ENCODE results near the gene ZBTB1. TPM values are rescaled to one million over a fixed set of nuclear protein-coding genes. Genes with fewer than 3 reads are reported as not detected.

The ZBTB1 gene
- total and polyA plus RNA-seq, 9 of the 15 experiments (the other 6 are each of a cell fraction or from before 2014, with no cell fraction given): 2.3 to 16.5 (median 9.0) TPM

- BruUV-seq (replicated peaks): no TSS peak
- CTCF ChIA-PET (ENCODE audit: low intra/inter-chr PET ratio): interaction anchor here (0.6 kb wide), 1 partner anchor 127 kb away, joined by 3 read pairs; no protein-coding TSS in a partner anchor
- H3K4me3 ChIP-seq: no peak overlapping the region
- no peak for TF ChIP-seq ZBTB12 (CRISPR knock-in tag; IDR thresholded peaks at IDR 0.05)
- TF ChIP-seq ELF2 (CRISPR knock-in tag; IDR thresholded peaks at IDR 0.05): no peak
- TF ChIP-seq PTBP1 (IDR thresholded peaks at IDR 0.05; ENCODE audit: low read depth, low read length): no peak
- no peak for TF ChIP-seq RUNX1 (IDR thresholded peaks at IDR 0.05; ENCODE audit: low read depth)
- TF ChIP-seq GATA2 (CRISPR knock-in tag; IDR thresholded peaks at IDR 0.05): no peak
- TF ChIP-seq CHD7 (IDR thresholded peaks at IDR 0.05; ENCODE audit: low read depth, low read length): no peak
Measured at GRCh38 chr14:64544607-64545312, 40.2 kb downstream of the ZBTB1 start.

More at GRCh38 chr14:64544607-64545312, 40.2 kb downstream of the ZBTB1 start:
- peaks cover 0 to 10% of the 10 kb centered on the region in 2 experiments; a peak in 1 of 5 replicates for H3K4me1 ChIP-seq (replicated peaks in 1 of 2; ENCODE audit: control insufficient read depth in 2 of 2, insufficient read depth in 2 of 2, low read length in 2 of 2)
- no peaks in the 10 kb centered on the region for H4K20me1 ChIP-seq (replicated peaks; ENCODE audit: control insufficient read depth, insufficient read depth, low read length)
- intact Hi-C loops (cut with micrococcal nuclease) (no loop called here), in situ Hi-C loops (cut with MboI) (no loop called here)
- no peak overlapping the region for H3K27ac ChIP-seq (ENCODE audit: extremely low read depth, low read depth, low read length)
- FAIRE-seq: no peak
- ATAC-seq: no peak
- H3K9ac ChIP-seq (ENCODE audit: insufficient read depth in 1 of 2, low read depth in 2 of 2, low read length in 2 of 2): no peak overlapping the region
- DNase-seq (ENCODE audit: extremely low read depth in 1 of 4, low spot score in 3 of 4): no peak
- H3K79me2 ChIP-seq (ENCODE audit: control insufficient read depth, insufficient read depth, low read length): no peaks in the 10 kb centered on the region
- H3K36me3 ChIP-seq (ENCODE audit: control insufficient read depth, insufficient read depth, low read length): no peaks in the 10 kb centered on the region
- POLR2A ChIA-PET: no interaction called here
- H3K9me1 ChIP-seq (ENCODE audit: control insufficient read depth, insufficient read depth, low read length): no peaks in the 10 kb centered on the region
- WGBS (ENCODE audit: insufficient coverage, low coverage, missing lambda C conversion rate): 10% methylated on average over 3 of the region's 5 CpGs
- H3K27me3 ChIP-seq (ENCODE audit: control insufficient read depth in 2 of 2, insufficient read depth in 2 of 2, low read length in 2 of 2): peaks cover 11 to 12% of the 10 kb centered on the region in 2 experiments
- no peaks in the 10 kb centered on the region; the same call in 1 of the 2 replicates for H3K9me3 ChIP-seq (replicated peaks; ENCODE audit: control insufficient read depth, insufficient read depth, low read depth, low read length)
- H2AFZ ChIP-seq (ENCODE audit: low read depth, low read length): no peak overlapping the region
- H3K4me2 ChIP-seq (ENCODE audit: insufficient read depth, low read length): no peak overlapping the region
